ENCODE data around the gene PSG5.
"Not testable (repeated sequence)": the region's sequence is repeated elsewhere in the genome, so short reads cannot be mapped to it uniquely, and the experiment has no call there.

Gene PSG5

GRCh38 chr19:43186311-43186935 lies at the start of gene PSG5:
Gene PSG5 (minus strand): TSS chr19:43186536. CDS start chr19:43186405, 131 bp downstream.
- DNase-seq = not testable (repeated sequence)

- not testable (repeated sequence) for DNase-seq
These were observed 49.4 kb upstream of the PSG5 start for GRCh38 chr19:43235686-43236085.

GRCh38 chr19:43229315-43229714 lies 43.0 kb upstream of the PSG5 start:
- DNase-seq = no peak

GRCh38 chr19:43228730-43229129 lies 42.4 kb upstream of the PSG5 start:
- DNase-seq = not testable (repeated sequence)

- DNase-seq = not testable (repeated sequence)
These were observed 40.6 kb upstream of the PSG5 start for GRCh38 chr19:43226986-43227385.

- no peak for DNase-seq
These were observed 38.5 kb upstream of the PSG5 start for GRCh38 chr19:43224855-43225253.

GRCh38 chr19:43224201-43224854 lies 38.0 kb upstream of the PSG5 start:
- DNase-seq = not testable (repeated sequence)

- DNase-seq = not testable (repeated sequence)
These were observed 35.6 kb upstream of the PSG5 start for GRCh38 chr19:43221891-43222290.

- DNase-seq = not testable (repeated sequence)
These were observed 32.8 kb upstream of the PSG5 start for GRCh38 chr19:43219136-43219535.

- not testable (repeated sequence) for DNase-seq
These were observed 29.5 kb upstream of the PSG5 start for GRCh38 chr19:43215881-43216280.

GRCh38 chr19:43207991-43208390 lies 21.7 kb upstream of the PSG5 start:
- DNase-seq = no peak

- not testable (repeated sequence) for DNase-seq
These were observed 20.8 kb upstream of the PSG5 start for GRCh38 chr19:43207174-43207573.

GRCh38 chr19:43205471-43206105 lies 19.3 kb upstream of the PSG5 start, which contains the start of gene PSG4:
Gene PSG4 (minus strand): TSS chr19:43205638. CDS start chr19:43205536, 102 bp downstream.
- not testable (repeated sequence) for DNase-seq

- not testable (repeated sequence) for DNase-seq
These were observed 17.3 kb upstream of the PSG5 start for GRCh38 chr19:43203611-43204010.

GRCh38 chr19:43201891-43202290 lies 15.6 kb upstream of the PSG5 start:
- not testable (repeated sequence) for DNase-seq

GRCh38 chr19:43201337-43201801 lies 15.0 kb upstream of the PSG5 start:
- DNase-seq = not testable (repeated sequence)

GRCh38 chr19:43198686-43199419 lies 12.5 kb upstream of the PSG5 start:
- not testable (repeated sequence) for DNase-seq

- not testable (repeated sequence) for DNase-seq
These were observed 11.5 kb upstream of the PSG5 start for GRCh38 chr19:43197666-43198397.

- DNase-seq = not testable (repeated sequence)
These were observed 8.1 kb upstream of the PSG5 start for GRCh38 chr19:43194397-43194796.

GRCh38 chr19:43192381-43193155 lies 6.2 kb upstream of the PSG5 start:
- not testable (repeated sequence) for DNase-seq

- DNase-seq = not testable (repeated sequence)
These were observed 1.8 kb upstream of the PSG5 start for GRCh38 chr19:43188092-43188491.
